Measurements from ENCODE around the gene USH2A.

USH2A gene, protein sequence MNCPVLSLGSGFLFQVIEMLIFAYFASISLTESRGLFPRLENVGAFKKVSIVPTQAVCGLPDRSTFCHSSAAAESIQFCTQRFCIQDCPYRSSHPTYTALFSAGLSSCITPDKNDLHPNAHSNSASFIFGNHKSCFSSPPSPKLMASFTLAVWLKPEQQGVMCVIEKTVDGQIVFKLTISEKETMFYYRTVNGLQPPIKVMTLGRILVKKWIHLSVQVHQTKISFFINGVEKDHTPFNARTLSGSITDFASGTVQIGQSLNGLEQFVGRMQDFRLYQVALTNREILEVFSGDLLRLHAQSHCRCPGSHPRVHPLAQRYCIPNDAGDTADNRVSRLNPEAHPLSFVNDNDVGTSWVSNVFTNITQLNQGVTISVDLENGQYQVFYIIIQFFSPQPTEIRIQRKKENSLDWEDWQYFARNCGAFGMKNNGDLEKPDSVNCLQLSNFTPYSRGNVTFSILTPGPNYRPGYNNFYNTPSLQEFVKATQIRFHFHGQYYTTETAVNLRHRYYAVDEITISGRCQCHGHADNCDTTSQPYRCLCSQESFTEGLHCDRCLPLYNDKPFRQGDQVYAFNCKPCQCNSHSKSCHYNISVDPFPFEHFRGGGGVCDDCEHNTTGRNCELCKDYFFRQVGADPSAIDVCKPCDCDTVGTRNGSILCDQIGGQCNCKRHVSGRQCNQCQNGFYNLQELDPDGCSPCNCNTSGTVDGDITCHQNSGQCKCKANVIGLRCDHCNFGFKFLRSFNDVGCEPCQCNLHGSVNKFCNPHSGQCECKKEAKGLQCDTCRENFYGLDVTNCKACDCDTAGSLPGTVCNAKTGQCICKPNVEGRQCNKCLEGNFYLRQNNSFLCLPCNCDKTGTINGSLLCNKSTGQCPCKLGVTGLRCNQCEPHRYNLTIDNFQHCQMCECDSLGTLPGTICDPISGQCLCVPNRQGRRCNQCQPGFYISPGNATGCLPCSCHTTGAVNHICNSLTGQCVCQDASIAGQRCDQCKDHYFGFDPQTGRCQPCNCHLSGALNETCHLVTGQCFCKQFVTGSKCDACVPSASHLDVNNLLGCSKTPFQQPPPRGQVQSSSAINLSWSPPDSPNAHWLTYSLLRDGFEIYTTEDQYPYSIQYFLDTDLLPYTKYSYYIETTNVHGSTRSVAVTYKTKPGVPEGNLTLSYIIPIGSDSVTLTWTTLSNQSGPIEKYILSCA (N-terminal part only)

DNA sequence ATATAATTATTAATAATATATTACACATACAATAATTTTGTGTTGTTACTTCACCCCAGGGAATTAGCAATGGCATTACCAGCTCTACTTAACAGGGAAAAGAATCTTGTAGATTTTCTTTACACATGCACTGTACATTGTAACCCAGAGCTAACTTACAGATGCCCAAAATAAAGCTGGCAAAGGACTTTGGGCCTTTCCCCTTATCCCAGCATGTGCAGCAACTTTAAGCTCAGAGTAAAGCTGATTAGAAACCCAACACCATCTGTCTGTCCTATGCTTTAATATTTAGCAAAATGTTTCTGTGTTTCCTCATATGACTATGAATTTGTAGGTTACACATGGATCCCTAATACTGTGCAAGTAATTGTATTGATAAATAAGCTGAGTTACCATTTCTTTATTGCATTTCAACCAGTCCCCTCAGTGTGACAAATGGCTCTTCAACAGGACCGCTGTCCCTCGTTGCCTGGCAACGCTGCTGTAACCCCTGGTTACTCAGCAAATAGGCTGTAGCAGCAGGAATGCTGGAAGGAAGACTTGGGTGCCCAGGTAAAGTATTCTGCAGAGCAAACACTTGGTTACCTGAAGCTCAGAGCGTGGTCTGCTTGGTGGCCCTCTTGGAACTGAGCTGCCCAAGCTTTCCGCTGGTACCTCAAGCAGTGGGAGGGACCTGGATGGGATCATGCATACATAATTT, at the start of gene USH2A:
TSS of gene USH2A (minus strand) at position 628 of the 700 bp plus-strand sequence. CDS start 1,112 bp downstream, outside the sequence.
- DNase-seq (ENCODE audit: low read depth in 4 of 4, low spot score in 1 of 4): no peak

DNA sequence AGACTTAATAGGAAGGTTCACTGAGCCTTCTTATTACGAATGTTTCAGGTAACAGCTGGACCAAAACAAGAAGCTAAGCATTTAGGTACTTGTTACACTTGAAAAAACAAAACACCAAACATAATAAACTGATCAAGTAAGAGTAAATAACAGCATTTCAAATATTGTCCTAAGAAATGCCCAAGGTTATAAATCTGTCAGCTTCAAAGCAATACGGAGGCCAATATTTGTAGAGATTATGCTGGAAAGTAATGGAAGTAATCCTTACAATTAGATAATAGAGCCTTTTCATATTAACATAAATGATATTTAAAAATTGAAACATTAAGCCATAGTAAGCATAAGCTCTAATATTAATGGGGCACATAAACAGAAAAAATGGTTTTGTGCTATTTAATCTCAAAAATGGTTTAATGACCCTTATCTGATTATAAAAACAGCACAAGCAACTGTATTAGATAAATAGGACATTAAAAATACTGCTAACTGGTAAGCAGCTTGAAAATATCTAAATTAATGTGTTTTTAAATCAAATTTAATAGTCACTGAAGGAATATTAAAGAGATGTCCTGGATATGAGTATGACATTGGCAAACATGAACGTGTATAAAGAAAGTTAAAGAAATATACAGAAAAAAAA, 43.0 kb upstream of the USH2A start:
- DNase-seq (ENCODE audit: low read depth in 4 of 4, low spot score in 1 of 4): no peak

DNA sequence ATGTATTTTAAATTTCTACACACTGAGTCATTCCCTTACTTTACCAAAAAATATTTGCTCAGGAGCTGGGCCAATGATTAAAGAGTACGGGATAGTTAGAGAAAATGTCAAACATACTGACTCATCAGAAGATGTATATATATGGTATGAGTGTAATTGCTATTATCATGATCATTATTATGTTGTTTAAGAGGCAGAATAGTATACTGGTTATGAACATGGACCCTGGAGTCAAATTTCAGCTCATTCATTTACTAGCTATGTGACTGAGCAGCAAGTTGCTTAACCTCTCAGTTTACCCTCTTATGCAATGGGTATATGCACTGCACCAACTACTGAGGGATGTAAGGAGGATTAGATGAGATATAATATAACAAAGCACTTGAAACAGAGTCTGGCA, 41.2 kb upstream of the USH2A start:
- DNase-seq (ENCODE audit: low read depth in 4 of 4, low spot score in 1 of 4): no peak

DNA sequence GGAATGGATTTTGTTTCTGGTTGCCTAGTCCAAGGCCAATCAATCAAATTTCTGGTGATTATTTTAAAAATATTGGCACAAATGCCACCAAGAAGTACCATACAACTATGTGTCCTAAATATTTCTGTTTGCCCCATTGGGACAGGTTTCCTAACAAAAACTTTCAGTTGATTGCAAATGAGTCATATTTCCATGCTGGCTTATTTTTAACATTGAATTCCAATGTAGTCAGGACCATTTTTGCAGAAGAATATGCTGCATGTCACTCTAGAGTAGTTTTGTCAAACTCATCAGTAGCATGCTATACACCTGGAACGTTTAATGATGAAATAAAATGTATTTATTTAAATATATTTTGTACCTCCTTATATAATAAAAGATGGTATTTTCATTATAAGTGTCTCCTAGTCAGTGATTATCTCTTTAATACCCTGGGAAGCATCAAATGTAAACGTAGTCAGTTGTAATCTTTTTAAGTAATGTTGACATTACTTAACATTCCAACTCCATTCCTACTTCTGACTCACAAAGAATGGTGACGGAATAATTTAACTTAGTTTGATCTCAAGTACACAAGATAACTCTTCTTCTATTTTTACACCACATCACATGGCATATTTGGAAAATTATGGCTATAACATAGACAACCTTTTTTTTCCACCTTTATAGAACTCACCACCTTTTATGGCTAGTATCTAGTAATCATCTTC, 39.0 kb upstream of the USH2A start:
- DNase-seq (ENCODE audit: low read depth in 4 of 4, low spot score in 1 of 4): no peak

DNA sequence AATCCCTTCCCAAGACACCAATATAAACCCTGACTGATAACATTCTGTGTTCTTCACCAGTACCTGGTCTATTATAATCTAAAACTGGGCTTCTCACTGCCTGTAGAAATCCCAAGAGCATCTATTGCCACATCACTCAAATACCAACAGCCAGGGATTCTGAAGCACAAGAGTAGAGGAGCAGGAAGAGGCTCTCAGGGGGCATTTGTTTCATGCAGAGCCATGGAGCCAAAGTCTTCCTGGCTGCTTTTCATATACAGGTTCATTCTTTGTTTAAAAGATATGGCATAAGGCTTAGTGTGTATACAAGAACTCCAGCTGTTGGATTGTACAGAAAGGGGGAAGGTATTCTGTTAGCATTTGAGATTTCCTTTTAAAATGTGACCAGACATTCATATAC, 38.2 kb upstream of the USH2A start:
- DNase-seq (ENCODE audit: low read depth in 4 of 4, low spot score in 1 of 4): no peak

DNA sequence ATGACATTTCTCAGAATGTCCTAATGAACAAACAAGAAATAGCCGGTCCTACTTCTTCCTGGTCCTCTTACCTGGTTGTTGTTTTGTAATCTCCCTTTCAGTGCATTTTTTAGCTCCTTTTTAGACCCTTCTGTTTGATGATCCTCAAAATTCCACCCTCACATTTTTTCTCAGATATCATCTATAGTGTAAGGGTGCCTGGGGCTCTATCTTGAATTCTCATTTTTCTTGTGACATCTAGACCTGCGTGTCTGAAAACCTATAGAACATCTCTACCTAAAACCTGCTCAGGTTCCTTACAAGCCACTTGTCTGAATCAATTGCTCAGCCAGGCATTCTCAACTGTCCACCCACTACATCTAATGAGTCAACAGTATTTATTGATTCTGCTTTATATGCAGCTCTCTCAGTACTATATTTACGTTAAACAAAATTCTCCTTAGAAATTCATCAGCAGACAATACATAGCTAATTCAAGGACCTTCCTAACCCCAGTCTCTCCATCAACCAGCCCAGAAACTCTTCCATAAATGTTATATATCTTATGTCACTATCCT, 36.5 kb upstream of the USH2A start:
- no peak for DNase-seq (ENCODE audit: low read depth in 4 of 4, low spot score in 1 of 4)

DNA sequence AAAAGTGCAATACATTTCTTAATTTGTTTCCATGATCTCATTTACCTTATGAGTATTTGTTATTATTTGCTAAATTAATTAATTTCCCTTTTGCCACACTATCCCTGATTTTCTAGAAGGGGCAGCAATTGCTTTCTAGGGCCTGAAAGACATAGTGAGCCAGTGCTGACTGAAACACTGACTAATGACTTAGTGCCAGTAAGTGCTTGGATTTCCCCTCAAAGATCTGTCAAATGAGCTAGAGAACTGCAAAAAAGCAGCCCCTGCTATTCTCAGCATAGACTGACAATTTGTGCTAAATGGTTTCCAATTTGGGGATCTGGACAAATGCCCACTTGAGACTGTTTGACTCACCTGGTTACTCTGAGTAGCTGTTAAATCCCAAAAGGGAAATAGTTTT, 35.6 kb upstream of the USH2A start:
- no peak for DNase-seq (ENCODE audit: low read depth in 4 of 4, low spot score in 1 of 4)

DNA sequence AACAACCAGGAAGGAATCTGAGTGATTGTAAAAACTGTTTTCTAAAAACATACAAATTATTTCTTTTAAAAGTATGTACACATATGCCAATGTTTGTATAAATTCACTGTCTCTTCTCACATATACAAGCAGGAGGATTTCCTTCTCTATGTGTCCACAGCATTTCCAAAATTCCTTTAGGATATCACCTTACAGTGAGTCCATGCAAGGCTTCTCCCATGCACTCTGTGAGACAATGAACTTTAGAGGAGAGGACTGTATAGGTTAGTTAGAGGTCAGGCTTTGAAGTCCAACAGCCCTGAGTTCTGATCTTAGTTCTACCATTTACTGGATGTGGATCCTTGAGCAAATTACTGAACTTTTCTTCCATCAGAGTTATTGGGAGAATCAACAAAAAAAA, 34.1 kb upstream of the USH2A start:
- DNase-seq (ENCODE audit: low read depth in 4 of 4, low spot score in 1 of 4): no peak

DNA sequence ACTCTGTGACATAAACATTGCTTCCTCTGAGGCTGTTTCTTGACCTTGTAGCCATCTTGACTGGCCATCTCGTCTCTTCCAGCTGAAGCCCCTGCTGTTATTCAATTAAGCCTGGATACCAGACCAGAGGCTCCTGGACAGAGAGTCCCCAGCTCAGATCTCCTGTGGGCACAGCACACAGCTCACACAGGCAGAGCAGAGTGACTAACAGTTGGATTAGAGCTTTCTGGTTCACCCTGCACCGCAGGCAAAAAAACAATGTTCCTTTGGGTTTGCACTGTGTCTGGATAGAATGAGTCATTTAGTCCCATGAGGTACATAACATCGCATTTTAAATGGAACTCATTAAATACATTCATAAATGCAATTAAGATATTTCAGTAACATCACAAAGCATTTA, 33.4 kb upstream of the USH2A start:
- no peak for DNase-seq (ENCODE audit: low read depth in 4 of 4, low spot score in 1 of 4)

DNA sequence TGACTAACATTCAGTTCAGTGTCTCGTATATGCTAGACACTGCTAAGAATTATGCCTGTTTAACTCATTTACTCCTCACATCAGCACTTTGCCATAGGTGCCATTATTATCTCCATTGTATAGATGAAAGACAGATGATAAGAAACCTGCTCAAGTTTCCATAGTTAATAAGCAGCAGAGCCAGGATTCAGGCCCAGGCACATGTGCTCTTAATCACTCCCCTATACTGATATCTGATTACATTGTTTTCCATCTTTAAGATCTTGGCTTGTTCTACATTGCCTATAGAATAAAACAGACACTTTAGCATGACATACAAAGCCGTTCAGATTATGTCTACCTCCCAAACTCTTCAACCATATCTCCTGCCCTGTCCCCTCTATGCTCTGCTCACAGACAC, 30.5 kb upstream of the USH2A start:
- no peak for DNase-seq (ENCODE audit: low read depth in 4 of 4, low spot score in 1 of 4)

DNA sequence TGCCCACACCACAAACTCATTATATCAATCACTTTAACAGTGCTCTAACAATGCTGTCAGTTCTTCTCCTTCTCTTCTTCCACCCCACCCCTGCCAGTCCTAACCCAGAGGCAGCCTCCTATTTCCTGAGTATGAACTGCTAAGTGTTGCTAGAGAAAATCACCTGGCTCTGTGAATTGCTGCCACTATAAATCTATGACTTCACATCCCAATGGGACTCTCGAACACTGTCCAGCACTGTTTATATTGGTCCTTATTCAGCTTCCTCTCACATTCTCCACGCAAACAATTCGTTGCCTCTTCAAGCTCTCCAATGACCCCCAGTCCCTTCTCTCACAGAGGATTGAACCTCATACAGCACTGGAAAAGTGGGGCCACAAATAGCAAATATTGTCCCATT, 27.0 kb upstream of the USH2A start:
- DNase-seq (ENCODE audit: low read depth in 4 of 4, low spot score in 1 of 4): no peak

DNA sequence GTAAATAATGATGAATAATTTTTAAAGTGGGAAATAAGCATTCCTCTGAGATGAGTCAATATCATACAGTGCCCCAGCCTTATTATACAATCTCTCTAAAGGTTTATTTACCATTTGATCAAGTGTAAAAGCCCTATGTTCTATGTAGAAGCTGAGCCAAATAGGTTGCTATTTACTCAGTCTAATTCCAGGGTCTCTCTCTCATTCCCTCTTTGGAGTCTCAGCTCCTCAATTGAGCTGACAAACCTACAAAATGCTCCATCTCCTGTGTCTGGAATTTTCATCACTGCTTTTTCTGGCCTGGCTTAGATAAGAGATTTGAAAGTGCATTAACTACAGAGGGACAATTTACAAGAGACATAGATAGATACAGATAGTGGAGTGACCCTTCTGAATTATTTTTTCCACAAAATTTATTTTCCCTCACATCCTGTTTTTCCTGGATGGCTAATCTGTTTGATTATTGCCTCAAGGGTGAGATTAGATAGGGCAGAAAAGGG, 24.8 kb upstream of the USH2A start:
- no peak for DNase-seq (ENCODE audit: low read depth in 4 of 4, low spot score in 1 of 4)

DNA sequence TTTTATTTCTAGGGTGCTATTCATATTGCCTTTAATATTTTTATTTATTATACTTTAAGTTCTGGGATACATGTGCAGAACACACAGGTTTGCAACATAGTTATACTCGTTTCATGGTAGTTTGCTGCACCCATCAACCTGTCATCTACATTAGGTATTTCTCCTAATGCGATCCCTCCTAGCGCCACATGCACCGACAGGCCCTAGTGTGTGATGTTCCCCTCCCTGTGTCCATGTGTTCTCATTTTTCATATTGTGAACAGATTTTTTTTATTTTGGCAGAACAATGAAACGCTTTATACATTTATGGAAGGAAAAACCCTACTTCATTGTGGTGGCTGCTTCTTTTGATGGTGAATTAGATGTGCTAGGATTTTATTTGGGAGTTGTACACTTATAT, 14.4 kb upstream of the USH2A start:
- DNase-seq (ENCODE audit: low read depth in 4 of 4, low spot score in 1 of 4): no peak

DNA sequence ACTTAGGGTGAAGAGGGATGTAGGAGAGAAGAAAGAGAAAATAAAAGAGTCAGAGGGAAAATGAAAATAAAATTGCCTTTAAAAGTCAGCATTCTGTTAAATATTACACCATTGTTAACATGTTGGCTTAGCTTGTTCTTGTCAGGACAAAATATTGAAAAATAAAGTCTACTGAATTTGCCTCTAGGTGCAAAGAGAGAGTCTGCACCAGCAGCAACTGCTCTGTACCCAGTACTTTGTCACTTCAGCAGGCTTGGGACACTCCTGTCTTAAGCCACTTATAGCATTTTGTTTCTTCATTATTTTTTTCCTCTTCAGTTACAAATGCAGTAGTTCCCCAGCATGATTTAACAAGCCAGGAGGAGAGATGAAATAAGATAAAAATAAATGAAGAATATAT, 11.0 kb upstream of the USH2A start:
- no peak for DNase-seq (ENCODE audit: low read depth in 4 of 4, low spot score in 1 of 4)

DNA sequence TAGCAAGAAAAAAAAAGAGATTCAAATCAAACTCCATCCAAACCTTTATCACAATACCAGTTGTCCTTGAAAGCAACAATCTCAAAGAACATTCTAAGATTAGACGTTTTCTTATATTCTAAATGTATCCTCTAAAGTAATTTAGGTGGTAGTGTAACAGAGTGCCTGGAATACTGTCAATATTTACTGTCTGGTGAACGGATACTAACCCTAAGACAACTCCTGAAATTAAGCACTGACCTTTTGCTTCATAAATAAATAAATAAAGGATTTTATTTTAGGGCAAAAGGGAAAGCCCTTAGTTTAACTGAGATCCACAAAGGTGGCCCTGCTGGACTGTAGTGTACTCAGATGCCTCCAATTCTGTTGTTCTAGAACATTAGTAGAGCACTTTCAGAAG, 9.9 kb upstream of the USH2A start:
- DNase-seq (ENCODE audit: low read depth in 4 of 4, low spot score in 1 of 4): no peak

DNA sequence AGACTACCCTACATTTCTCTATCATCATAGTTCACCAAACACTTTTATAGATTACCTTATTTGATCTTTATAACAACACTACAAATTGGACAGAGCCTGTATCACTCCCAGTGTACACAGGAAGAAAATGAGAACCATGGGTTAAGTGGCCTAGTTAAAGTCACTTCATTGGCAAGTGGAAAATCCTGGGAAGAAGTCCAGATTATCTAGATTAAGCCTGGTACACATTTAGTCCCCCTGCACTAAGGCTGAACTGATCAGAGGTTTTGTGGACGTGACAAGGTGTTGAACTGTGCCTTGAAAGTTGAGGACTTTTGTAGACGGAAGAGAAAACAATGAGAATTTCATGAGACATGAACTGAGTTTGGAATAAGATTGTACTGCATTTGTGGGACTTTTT, 7.5 kb upstream of the USH2A start:
- no peak for DNase-seq (ENCODE audit: low read depth in 4 of 4, low spot score in 1 of 4)

DNA sequence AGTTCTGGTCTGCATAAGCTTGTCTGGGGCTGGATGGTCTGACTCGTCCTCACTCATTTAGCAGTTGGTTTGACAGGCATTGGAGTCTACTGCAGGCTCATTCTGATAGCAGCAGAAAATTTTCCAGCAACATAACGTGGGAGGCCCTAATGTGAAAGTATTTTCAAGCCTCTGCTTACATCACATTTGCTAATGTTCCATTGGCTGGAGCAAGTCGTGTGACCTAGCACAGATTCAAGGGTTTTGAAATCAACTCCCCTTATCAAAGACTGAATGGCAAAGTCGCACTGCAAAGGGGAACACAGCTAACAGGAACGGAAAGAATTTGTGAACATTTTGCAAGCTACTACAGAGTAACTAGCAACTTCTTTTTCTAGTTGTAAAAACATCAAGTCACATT, 2.3 kb upstream of the USH2A start:
- DNase-seq (ENCODE audit: low read depth in 4 of 4, low spot score in 1 of 4): no peak

DNA sequence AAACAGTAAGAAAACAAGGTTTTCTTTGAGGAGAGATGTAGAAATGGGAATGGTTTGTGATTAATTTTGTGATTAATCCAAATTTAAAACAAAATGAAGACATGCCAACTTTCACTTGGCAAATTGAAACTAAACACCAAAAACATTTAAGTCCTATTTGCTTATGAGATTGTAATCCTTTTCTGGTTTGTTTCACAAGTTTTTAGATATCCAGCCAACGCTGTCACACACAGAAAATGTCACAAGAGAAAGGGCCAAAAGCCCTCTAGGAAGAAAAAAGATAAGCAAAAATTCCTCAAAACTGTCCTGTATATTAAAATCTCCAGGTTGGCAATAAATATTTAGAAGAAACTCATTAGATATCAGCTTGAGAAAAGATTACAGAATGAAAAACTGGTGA, 2.5 kb downstream of the USH2A start:
- no peak for DNase-seq (ENCODE audit: low read depth in 4 of 4, low spot score in 1 of 4)

DNA sequence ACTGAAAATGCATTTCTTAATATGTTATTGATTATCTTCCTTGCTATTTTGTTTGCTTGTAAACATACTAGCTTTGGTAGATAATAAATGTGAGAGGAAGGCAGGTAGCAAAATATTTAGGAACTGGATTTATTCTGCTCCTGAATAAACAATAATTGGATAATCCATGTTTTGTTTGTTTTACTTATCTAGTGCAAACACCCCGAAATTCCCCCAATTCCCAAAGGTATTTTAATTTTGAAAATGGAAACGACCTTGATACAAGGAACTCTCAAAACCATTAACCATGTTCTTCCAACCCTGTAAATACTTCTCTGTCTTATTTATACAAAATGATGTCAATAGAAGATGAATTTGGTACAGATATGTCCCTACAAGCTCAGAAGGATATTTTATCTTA, 3.0 kb downstream of the USH2A start:
- DNase-seq (ENCODE audit: low read depth in 4 of 4, low spot score in 1 of 4): no peak

DNA sequence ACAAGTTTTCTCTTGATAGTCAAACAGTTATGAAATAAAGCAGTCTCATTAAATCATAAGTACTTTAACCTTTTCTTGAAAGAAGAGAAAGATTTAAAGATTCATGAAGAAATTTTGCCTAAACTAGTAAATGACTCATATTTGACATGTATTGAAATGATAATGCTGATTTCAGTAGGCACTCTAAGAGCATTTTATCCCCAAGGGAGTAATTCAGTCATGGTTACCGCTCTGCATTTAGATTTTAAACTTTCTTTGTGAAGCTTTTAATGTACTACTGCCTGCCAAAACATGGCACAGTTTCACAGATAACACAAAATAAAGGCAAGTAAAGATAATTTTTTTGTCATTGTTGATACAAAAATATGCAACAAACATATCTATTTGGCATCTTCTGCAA, 6.8 kb downstream of the USH2A start:
- DNase-seq (ENCODE audit: low read depth in 4 of 4, low spot score in 1 of 4): no peak
